Measurements from ENCODE around the gene GLB1L2.

GLB1L2 gene

DNA sequence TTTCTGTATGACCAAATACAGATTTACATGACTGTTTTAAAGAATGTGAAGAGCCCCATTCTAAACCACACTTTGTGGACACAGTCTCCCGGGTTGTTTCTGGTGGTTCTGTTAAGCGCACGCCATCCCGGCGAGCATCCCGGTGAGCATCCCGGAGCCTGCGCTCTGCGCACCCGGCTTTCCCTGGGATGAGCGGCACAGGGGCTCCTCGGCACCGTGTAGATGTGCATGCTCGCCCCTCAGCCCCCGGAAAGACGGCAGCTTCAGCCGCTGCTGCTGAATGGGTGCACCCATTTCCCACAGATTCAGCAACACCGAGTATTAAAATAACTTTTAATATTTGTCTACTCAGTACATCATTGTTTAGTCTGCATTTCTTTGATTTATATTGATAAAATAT is 36.0 kb downstream of the GLB1L2 start:
- DNase-seq (ENCODE audit: low spot score) = no peak

DNA sequence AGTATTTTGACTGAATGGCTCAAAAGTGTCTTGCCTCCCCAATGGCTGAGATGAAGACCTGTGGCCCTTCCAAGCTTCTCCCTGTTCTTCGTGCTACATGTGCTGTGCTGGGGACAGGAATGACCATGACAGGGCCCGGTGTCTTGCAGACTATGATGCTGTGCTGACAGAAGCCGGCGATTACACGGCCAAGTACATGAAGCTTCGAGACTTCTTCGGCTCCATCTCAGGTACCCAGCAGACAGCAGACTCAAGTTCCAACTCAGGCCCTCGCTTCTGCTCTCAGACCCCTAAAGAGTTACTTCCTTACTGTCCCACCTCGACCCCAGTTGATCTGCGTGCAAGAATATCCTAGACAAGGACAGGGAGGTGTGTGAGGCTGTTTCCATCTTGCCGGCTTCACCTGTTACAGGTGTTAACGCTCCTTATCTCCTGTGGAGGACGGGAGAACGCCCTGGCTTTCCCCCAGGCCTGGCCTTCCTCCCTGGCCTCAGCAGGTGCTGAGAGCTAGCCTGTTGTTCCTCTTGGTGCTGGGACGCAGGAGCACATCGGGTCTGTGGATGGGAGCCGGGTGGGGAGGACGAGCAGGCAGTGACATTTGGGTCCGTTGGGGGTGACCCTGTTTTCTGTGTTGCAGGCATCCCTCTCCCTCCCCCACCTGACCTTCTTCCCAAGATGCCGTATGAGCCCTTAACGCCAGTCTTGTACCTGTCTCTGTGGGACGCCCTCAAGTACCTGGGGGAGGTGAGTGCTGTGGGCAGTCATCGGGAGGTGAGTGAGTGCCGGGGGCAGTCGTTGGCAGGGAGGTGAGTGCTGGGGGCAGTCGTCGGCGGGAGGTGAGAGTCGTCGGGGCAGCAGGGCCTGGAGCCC is 38.1 kb downstream of the GLB1L2 start:
- no peak for DNase-seq (ENCODE audit: low spot score)

DNA sequence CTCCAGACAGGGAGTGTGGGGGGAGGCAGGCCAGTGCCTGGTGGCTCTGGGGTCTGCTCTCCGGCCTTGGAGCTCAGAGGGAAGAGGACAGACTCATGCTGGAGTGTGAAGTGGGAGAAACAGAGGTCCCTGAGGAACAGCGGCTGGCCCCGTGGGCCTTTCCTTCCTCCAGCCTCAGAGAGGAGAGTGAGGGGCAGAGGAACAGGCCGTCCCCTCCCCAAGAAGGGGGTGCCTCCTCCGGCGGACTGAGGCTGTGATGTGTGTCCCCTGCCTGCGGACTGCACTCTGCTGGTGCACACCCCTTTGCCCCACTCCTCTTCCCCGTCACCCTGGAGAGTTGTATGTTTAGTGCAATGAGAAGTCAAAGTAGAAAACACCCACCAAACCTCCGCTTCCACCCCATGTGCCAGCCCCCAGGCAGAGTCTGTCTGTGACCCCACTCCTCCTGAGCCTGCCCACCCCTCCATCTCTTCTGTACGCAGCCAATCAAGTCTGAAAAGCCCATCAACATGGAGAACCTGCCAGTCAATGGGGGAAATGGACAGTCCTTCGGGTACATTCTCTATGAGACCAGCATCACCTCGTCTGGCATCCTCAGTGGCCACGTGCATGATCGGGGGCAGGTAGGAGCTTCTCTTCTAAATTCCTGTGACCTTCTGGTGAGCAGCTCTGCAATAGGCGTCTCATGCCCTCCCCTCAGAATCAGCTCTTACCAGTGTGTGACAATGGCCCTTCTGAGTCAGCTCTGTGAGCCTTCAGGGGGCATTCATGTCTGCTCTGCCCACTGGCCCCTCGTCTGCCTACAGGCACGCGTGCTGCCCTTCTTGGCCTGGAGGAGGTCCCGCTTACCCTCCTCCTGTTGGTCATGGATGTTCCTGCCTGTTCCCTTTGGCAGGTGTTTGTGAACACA is 39.0 kb downstream of the GLB1L2 start:
- no peak for DNase-seq (ENCODE audit: low spot score)

DNA sequence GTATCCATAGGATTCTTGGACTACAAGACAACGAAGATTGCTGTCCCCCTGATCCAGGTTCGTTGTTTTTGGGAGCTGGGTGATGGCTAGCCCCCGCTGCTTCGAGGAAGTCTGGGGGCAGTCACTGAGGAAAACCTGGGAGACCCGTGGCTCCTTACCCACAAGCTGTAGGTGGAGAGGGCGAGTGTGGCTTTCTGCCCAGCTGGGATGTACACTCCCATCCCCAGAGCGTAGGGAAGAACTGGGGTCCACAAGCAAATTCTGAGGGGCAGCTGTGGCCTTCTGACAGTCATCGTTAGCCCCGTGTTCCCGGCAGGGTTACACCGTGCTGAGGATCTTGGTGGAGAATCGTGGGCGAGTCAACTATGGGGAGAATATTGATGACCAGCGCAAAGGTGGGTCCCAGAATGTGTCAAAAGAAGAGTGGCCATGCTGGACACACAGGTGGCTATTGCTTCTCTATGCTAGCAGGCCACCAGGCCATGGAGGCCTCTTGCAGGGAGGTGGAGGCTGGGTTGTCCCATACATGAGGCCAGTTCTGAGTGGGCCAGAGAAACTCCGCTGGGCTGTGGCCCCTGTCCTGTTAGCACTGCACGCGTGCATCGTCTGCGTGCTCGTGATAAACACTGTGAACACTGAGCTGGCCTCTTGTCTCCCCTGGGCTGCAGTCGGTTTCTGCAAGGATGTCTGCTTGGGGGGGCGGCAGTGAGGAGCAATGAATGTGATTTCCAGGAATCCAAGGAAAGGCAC is 39.8 kb downstream of the GLB1L2 start:
- no peak for DNase-seq (ENCODE audit: low spot score)

DNA sequence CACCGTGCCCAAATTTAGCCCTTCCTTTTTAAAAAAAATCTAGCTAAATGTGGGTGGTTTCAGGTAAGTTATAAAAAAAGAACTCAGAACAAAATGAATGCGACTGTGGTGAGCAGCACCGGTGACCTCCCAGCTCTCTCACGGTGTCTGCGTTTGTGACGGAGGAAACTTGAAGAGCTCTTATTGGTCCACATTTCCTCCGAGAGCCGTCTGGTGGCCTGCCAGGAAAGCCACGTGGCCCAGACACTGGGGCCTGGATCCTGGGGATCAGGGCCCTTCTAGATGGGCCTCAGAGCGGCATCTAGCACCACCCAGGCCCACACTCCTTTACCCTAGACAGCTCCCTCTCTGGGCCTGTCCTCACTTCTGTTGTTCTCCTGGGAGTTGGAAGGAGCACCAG is 40.7 kb downstream of the GLB1L2 start:
- no peak for DNase-seq (ENCODE audit: low spot score)

DNA sequence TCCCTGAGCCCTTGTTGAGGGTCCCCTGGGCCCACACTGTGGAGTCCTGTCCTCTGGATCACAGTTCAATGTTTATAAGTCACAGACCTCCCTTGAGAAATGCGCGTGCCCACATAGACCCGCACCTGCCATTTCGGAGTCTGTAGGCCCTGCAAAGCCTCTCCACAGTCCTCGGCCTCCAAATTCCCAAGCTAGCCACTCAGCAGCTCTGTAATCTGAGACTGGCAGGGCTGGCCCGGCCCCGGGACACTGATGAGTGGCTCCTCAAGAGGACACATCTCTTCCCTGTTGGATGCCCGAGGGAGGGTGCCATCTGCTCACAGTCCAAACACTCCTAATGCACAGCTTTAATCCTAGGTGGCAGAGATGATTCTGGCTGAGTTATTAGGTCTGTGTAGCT is 41.2 kb downstream of the GLB1L2 start:
- no peak for DNase-seq (ENCODE audit: low spot score)

DNA sequence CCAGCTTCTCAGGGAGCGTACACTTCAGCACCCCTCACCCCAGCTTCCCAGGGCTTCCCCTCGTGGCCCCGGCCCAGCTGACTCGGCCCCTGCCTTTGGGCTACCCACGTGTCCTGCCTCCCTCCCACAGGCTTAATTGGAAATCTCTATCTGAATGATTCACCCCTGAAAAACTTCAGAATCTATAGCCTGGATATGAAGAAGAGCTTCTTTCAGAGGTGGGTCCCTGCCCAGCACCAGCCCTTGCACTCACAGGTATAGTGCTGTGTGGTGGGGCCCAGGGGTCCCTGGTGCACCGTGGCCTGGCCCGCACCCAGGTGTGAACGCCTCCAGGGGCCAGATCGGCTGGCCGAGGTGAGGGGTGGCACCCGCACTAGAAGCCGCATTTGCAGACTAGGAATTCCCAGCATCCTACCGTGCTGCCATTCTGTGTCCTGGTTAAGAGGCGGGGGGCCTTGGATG is 41.8 kb downstream of the GLB1L2 start:
- DNase-seq (ENCODE audit: low spot score) = no peak

DNA sequence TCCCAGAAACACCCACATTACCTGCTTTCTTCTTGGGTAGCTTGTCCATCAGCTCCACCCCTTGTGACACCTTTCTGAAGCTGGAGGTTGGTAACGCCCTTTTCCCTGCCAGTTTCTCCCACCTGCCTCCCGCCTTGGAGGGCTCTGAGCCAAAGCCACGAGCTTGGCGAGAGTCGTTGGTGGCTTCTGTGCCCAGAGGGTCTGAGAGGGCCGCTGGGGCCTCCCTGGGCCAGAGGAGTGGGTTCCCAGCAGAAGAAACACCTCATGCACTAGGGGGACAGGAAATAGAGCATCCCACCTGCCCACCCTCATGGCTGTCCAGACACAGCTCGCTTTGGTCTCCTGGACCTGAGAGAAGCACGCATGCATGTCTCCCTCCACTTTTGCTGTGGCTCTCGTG is 42.4 kb downstream of the GLB1L2 start:
- no peak for DNase-seq (ENCODE audit: low spot score)

DNA sequence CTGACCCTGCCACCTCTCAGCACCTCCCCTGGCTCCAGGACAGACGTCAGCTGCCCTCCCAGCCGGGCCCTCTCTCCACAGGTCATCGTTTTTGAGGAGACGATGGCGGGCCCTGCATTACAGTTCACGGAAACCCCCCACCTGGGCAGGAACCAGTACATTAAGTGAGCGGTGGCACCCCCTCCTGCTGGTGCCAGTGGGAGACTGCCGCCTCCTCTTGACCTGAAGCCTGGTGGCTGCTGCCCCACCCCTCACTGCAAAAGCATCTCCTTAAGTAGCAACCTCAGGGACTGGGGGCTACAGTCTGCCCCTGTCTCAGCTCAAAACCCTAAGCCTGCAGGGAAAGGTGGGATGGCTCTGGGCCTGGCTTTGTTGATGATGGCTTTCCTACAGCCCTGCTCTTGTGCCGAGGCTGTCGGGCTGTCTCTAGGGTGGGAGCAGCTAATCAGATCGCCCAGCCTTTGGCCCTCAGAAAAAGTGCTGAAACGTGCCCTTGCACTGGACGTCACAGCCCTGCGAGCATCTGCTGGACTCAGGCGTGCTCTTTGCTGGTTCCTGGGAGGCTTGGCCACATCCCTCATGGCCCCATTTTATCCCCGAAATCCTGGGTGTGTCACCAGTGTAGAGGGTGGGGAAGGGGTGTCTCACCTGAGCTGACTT is 43.2 kb downstream of the GLB1L2 start:
- no peak for DNase-seq (ENCODE audit: low spot score)

DNA sequence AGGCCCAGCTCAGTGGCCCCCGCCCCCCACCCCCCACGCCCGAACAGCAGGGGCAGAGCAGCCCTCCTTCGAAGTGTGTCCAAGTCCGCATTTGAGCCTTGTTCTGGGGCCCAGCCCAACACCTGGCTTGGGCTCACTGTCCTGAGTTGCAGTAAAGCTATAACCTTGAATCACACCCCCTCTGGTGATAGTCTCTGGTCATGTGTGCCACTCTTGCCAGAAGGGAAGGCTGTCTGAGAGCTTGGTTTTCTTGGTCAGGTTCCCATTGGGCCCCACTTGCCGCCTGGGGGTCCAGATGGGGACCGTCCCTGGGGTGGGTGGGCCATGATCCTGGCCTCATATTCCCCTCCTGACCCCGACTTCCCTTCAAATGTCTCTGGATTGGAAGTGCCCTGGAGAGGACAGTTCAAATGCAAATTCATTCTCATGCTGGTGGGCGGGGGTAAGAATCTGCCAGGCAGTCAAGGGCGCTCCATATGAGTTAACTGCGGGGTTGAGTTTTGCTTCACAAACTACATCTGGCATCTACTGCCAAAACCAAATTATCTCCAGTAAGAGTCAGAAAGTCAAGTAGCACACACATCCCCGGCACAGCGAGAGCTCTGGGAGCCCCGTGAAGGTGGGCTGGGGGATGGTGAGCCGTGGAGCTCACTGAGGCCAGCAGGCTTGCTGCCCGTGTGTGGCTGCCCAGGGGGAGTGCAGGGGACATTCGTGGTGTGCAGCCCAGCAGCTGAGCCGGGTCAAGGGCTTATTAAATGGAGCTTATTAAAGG is 44.5 kb downstream of the GLB1L2 start:
- DNase-seq (ENCODE audit: low spot score) = no peak

DNA sequence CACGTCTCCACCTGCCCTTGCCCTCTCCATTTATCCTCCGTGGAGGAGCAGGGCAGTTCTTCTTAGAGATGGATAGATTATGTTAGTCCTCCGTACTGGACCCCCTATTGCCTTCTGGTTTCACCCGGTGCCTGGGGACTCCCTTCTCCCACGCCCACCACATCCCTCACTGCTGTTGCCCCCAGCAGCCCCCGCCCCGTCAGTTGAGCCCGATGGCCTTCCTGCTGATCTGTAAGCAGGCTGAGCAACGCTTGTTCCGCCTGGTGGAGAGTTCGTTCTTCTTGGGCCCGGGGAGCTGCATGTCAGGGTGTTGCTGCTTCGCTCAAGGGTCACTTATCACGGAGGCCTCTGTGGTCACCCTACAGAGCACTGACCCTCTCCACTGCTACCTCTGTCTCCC is 46.1 kb downstream of the GLB1L2 start:
- no peak for DNase-seq (ENCODE audit: low spot score)

DNA sequence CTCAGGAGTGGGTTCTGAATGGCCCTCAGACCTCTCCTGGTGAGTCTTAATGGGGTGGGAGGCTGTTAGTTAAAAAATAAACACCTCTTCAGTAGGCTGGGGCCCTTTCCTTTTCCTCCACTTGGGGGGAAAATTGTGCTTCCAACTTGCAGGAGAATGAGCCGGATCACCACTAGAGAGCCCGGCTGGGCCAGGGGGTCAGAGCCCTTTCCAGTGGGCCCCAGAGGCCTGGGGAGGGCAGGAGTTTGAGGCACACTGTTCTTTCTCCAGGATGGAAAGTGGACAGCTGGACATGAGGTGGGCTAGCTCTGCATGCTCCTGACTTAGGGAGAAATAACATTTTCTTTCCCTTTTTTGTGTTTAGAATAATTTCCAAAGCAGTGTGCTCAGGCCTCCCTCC is 47.5 kb downstream of the GLB1L2 start:
- no peak for DNase-seq (ENCODE audit: low spot score)

DNA sequence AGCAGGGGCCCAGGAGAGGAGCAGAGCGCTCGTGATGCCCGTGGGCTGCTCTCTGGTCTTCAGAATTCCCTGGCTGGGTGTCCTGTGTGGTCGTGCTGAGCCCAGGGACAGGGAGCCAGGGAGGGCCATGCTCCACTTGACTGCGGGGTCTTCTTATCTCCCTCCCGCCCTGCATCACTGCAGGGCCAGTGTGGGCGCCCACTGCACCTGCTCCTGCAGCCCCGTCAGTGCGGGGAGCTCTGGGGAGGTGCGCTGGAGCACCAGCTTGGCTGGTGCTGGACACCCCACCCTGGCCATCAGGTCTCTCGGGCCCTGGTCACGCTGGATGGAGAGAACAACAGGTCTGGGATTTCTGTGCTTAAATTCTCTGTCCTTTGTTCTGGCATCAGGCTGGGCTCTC is 48.4 kb downstream of the GLB1L2 start:
- DNase-seq (ENCODE audit: low spot score) = no peak

DNA sequence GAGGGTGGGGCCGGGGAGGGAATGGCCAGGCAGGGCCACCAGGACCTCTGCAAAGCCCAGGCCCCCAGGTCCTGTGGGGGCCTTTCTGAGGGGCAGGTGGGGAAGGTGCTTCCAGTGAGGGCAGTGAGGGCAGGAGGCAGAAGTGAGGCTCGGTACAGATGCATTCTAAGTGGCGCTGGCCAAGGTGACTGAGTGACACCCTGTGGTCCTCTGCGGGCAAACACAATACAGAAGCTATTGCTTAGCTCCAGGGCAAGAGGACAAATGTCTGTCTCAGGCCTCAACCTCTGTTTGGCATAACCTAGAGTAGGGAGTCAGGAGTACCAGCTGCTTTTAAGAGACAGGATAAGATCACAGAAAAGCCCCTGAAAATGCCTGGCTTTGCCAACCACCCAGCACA is 49.0 kb downstream of the GLB1L2 start:
- DNase-seq (ENCODE audit: low spot score) = no peak

DNA sequence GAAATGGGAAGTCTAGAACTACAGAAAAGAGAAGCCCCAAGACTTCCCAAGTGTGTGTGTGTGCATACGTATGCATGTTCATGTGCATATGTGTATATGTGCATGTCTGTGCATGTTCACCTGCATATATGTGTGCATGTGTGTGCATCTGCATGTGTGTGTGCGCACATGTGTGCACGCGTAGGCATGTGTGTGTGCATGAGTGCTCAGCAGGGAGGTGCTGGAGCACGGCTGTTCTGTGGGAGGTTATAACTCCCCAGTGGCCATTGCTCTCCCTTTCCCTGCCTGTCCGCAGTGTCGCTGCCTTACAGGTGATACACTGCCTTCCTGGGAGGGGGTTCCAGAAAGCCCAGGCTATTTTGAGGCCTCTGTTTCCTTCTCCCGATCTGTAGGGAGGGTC is 50.5 kb downstream of the GLB1L2 start:
- DNase-seq (ENCODE audit: low spot score) = no peak

DNA sequence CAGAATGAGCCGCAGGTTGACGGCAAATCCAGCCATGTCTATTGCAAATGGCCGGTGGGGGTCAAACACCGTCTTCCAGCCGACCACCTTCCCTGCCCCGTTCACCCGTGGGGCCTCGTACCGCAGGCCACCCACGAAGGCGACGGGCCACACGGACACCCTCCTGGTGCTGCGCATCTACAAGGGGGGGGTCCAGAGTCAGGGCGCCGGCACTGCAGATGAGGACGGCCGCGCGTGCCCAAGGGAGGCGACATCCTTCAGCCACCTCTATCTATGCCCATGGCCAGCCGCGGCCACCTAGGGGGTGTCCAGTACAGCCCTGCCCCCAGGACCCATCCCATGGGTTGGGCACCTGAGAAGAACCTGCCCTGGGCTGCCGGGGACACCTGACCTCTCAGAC is 51.0 kb downstream of the GLB1L2 start:
- no peak for DNase-seq (ENCODE audit: low spot score)

DNA sequence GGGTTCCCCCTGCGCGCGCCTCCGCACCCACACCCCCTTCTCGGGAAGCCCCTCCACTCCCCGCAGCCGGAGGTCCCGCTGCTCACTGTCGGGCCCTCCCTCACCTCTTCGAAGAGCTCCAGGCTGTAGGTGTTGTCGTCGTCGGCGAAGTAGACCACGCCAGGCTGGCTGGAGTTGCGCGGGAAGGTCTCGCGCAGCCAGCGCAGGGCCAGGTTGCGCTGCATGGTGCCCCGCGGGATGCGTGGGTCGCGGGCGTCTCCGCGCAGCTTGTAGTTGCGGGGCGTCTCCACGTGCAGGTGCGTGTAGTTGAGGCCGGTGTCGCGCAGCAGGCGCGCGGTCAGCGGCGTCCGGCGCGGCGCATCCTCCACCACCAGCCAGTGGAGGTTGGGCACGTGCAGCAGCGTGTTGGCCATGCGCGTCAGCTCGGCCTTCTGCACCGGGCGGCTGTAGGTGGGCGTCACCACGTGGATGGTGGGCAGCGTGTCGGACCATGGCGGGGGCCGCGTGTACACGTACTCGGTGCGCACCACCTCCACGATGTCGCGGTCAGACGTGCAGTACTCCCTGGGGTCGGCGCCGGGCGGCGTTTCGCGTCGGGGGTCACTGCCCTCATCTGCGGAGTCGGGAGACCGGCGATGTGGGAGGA is 51.9 kb downstream of the GLB1L2 start:
- no peak for DNase-seq (ENCODE audit: low spot score)

DNA sequence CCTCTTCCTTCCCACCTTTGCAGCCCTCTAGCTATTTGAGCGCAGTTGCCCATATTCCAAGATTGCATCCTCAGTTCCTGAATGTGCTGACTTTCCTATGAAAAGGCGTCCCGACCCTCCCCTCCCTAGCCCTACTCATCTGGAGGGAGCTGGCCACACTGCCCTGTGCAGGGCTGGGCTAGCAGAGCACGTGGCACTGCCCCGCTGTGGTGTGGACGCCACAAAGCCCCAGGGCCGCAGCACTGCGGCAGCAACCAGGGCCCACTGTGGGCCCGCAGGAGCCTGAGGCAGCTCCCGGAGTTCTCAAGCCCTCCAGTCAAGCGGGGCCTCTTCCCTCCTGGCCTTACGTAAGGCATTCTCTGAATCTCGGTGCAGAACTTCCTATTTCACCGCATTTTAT is 52.6 kb downstream of the GLB1L2 start:
- DNase-seq (ENCODE audit: low spot score) = no peak

DNA sequence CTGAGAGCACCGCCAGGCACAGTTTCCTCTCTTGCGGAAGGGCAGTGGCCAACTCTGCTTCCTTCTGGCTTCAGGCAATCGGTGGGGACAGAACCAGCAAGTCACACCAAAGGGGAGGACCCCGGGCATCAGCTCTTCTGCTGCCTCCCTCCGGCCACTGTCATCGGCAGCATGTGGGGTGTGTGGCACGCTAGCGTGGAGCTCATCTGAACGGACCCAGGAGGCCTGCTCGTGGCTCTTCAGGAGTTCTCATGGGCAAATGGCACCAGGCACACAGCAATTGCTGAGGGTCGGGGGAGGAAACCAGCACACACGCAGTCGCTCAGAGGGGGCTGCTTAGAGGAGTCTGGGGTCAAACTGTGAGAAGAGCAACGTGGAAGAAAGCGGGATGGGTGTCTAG is 53.4 kb downstream of the GLB1L2 start:
- DNase-seq (ENCODE audit: low spot score) = no peak

DNA sequence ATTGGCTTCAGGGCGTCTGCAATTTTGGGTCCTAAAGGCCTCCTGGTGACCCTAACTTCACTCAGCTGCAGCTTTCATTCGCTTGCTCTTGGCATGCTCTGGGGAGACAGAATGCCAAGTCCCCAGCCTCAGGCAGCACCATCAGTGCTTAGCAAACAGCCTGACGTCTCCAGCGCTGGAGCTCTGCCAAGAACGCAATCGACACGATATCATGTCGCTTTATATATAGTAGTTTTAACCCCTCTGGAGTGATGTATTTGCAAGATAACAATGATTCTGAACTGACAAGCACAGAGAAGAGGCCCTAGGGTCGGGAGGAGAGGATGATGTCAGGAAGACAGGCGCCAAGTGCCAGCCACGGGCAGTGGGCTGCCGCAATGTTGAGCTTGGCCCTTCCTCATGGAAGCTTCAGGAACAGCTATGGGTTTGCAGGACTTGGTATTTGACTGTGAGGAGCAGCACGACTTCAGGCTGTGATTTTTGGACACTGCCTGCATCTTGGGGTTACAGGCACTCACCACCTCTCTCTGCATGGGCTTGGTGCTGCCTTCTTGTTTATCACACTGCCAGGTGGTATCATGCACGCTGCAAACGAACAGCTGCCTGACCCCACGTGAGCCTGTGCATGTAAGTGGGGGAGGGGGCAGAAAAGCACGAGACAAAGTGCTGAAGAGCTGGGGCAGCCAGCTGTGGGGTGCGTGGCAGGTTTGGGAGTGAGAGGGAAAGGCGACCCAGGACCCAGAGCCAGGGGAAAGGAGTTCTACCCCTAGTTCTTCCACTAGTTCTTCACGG is 54.2 kb downstream of the GLB1L2 start:
- DNase-seq (ENCODE audit: low spot score) = no peak
